Esophagus squamous epithelium (tissue), 4 donors: Measurements from ENCODE around the gene MAP2K3.

Experiments
- POLR2A ChIP-seq, 4 donors: fragments of 450-650 bp; IDR thresholded peaks; one replicate each; pipeline ENCODE4 v1.6.1; 2017; ENCODE audit warnings: antibody characterized with exemption in 4 of 4, mild to moderate bottlenecking in 4 of 4, moderate library complexity in 3 of 4
- TF ChIP-seq, protein P1 (sequence below), 6 experiments: fragments of 450-650 bp in 4 of 6; fragments of 200-600 bp in 2 of 6; sonication (generic) in 2 of 6; IDR thresholded peaks; one replicate each; pipeline ENCODE4 v1.5.1; 2016 to 2019; ENCODE audit warnings: antibody characterized with exemption in 6 of 6, mild to moderate bottlenecking in 4 of 6, moderate library complexity in 4 of 6

- TF ChIP-seq, protein P1, sequence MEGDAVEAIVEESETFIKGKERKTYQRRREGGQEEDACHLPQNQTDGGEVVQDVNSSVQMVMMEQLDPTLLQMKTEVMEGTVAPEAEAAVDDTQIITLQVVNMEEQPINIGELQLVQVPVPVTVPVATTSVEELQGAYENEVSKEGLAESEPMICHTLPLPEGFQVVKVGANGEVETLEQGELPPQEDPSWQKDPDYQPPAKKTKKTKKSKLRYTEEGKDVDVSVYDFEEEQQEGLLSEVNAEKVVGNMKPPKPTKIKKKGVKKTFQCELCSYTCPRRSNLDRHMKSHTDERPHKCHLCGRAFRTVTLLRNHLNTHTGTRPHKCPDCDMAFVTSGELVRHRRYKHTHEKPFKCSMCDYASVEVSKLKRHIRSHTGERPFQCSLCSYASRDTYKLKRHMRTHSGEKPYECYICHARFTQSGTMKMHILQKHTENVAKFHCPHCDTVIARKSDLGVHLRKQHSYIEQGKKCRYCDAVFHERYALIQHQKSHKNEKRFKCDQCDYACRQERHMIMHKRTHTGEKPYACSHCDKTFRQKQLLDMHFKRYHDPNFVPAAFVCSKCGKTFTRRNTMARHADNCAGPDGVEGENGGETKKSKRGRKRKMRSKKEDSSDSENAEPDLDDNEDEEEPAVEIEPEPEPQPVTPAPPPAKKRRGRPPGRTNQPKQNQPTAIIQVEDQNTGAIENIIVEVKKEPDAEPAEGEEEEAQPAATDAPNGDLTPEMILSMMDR (IDR thresholded peaks at IDR 0.05): no peak
- no peak for TF ChIP-seq POLR2A (IDR thresholded peaks at IDR 0.05)
Observed at GRCh38 chr17:21288571-21289017, 4.1 kb downstream of the MAP2K3 start.
